Hepatocyte (in vitro differentiated cells): ENCODE results near the gene RBBP8NL.

Experiments
- CTCF ChIP-seq: fragments of 200-600 bp; sonication (generic); IDR thresholded peaks from 2 replicates; pipeline ENCODE4 v1.5.1; 2016; ENCODE audit warnings: antibody characterized with exemption, mild to moderate bottlenecking; ENCODE audit not compliant: poor library complexity
- EZH2 ChIP-seq: fragments of 200-600 bp; sonication (generic); IDR thresholded peaks from 2 replicates; pipeline ENCODE4 v1.6.1; 2016; ENCODE audit warnings: antibody characterized with exemption, mild to moderate bottlenecking, borderline replicate concordance
- EZH2phosphoT487 ChIP-seq: fragments of 200-600 bp; sonication (generic); IDR thresholded peaks from one replicate; pipeline ENCODE4 v1.6.1; 2018; ENCODE audit warnings: antibody characterized with exemption, mild to moderate bottlenecking, low read depth, moderate library complexity; ENCODE audit not compliant: unreplicated experiment, severe bottlenecking

DNA sequence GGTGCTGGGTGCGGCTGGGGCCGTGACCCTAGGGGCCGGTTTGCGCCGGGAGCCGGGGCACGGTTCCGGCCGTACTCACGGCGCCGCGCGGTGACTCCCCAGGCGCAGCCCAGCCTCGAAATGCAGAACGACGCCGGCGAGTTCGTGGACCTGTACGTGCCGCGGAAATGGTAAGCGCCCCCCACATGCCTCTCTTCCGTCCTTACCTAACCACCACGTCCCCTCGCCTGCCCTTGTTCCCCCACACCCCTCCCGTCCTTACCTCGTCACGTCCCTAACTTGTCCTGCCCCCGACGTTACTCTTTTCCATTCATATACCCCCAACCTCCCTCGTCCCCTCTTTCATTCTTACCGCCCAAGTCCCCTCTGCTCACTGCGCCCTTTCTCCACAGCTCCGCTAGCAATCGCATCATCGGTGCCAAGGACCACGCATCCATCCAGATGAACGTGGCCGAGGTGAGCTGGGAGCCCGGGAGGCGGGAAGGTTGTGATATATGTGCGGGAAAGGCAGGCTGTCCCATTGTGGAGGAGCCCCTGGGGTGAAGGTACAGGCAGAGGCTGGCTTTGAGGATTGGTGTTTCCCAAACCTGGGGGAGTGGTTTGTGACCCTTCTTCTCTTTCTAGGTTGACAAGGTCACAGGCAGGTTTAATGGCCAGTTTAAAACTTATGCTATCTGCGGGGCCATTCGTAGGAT is 40.0 kb downstream of the RBBP8NL start:
- TF ChIP-seq CTCF (no peak), EZH2 (no peak), EZH2phosphoT487 (no peak)
